ENCODE measurements around the gene CAPN9. TPM values are rescaled to one million over a fixed set of nuclear protein-coding genes. Genes with fewer than 3 reads are reported as not detected.

CAPN9 gene
- total and polyA plus RNA-seq, 12 donors: 0.48 to 5.1 (median 1.1) TPM; not detected in 2

- WGBS, 4 donors: 40 to 70% (median 42%) methylated on average over 1 to 3 of the region's 3 CpGs
- TF ChIP-seq POLR2A (IDR thresholded peaks at IDR 0.05) (peak in 1 of 2 donors; percentile 47), CTCF (IDR thresholded peaks at IDR 0.05) (no peak)
- peak overlapping the region in 3 of 5 donors; percentile 71 to 74 (median 71) for H3K27ac ChIP-seq
- no peaks in the 10 kb centered on the region for H3K27me3 ChIP-seq
- peak; percentile 64 to 91 (median 86) for DNase-seq
- H3K9me3 ChIP-seq (replicated peaks in 1 of 3): no peaks in the 10 kb centered on the region
- intact Hi-C loops (cut with DNase I): no loop called here
- H3K36me3 ChIP-seq (replicated peaks in 1 of 2): no peaks in the 10 kb centered on the region
- H3K4me3 ChIP-seq: no peak overlapping the region
- peaks cover 16 to 21% of the 10 kb centered on the region in 2 donors for H3K4me1 ChIP-seq (replicated peaks in 1 of 2)
These were observed 7.6 kb downstream of the CAPN9 start for GRCh38 chr1:230754796-230755195.

GRCh38 chr1:230757856-230758708, 10.9 kb downstream of the CAPN9 start:
- no peak for DNase-seq
- Histone ChIP-seq H3K4me3 (no peak overlapping the region), H3K36me3 (replicated peaks in 1 of 2) (no peaks in the 10 kb centered on the region), H3K27ac (no peak overlapping the region), H3K9me3 (replicated peaks in 1 of 3) (no peaks in the 10 kb centered on the region), H3K4me1 (replicated peaks in 1 of 2) (peaks cover 25 to 29% of the 10 kb centered on the region in 2 donors), H3K27me3 (no peaks in the 10 kb centered on the region)
- no peak for TF ChIP-seq CTCF (IDR thresholded peaks at IDR 0.05)
- no peak for TF ChIP-seq POLR2A (IDR thresholded peaks at IDR 0.05)
- intact Hi-C loops (cut with DNase I): no loop called here
- WGBS, 4 donors: 85 to 88% (median 87%) methylated on average over 11 to 16 of the region's 16 CpGs

GRCh38 chr1:230758709-230759368, 11.7 kb downstream of the CAPN9 start:
- Histone ChIP-seq H3K4me3 (no peak overlapping the region), H3K4me1 (replicated peaks in 1 of 2) (peaks cover 22 to 24% of the 10 kb centered on the region in 2 donors), H3K27ac (no peak overlapping the region), H3K36me3 (replicated peaks in 1 of 2) (no peaks in the 10 kb centered on the region), H3K27me3 (no peaks in the 10 kb centered on the region), H3K9me3 (replicated peaks in 1 of 3) (no peaks in the 10 kb centered on the region)
- no peak for DNase-seq
- 62 to 71% (median 65%) methylated on average over 8 of the region's 8 CpGs for WGBS, 4 donors
- intact Hi-C loops (cut with DNase I): no loop called here
- no peak for TF ChIP-seq POLR2A (IDR thresholded peaks at IDR 0.05)
- no peak for TF ChIP-seq CTCF (IDR thresholded peaks at IDR 0.05)

- H3K27ac ChIP-seq: peak overlapping the region in 2 of 5 donors; percentile 49 to 66
- no peaks in the 10 kb centered on the region for H3K36me3 ChIP-seq (replicated peaks in 1 of 2)
- no peak overlapping the region for H3K4me3 ChIP-seq
- TF ChIP-seq POLR2A (IDR thresholded peaks at IDR 0.05): no peak
- no peak for TF ChIP-seq CTCF (IDR thresholded peaks at IDR 0.05)
- no peaks in the 10 kb centered on the region for H3K9me3 ChIP-seq (replicated peaks in 1 of 3)
- intact Hi-C loops (cut with DNase I): no loop called here
- no peaks in the 10 kb centered on the region for H3K27me3 ChIP-seq
- 88 to 95% (median 95%) methylated on average over 7 of the region's 7 CpGs for WGBS, 4 donors
- H3K4me1 ChIP-seq (replicated peaks in 1 of 2): peaks cover 17 to 22% of the 10 kb centered on the region in 2 donors
- no peak for DNase-seq
These were observed 12.3 kb downstream of the CAPN9 start for GRCh38 chr1:230759369-230760065.

Data from adrenal gland (tissue), 12 donors.